HG03460 (cell line): ENCODE results near the gene ALB.
"Not testable (repeated sequence)": the region's sequence is repeated elsewhere in the genome, so short reads cannot be mapped to it uniquely, and the experiment has no call there.

Experiments used
- ATAC-seq: cut with Tn5 transposase; IDR thresholded peaks from one replicate; pipeline ENCODE4 v1.9.1; 2021; ENCODE audit not compliant: unreplicated experiment

The ALB gene

GRCh38 chr4:73404042-73404441 lies at the start of gene ALB:
ALB (plus strand) TSS chr4:73404287; CDS start chr4:73404328, 41 bp downstream.
- ATAC-seq = no peak

GRCh38 chr4:73357174-73357573 lies 46.9 kb upstream of the ALB start:
- not testable (repeated sequence) for ATAC-seq

DNA sequence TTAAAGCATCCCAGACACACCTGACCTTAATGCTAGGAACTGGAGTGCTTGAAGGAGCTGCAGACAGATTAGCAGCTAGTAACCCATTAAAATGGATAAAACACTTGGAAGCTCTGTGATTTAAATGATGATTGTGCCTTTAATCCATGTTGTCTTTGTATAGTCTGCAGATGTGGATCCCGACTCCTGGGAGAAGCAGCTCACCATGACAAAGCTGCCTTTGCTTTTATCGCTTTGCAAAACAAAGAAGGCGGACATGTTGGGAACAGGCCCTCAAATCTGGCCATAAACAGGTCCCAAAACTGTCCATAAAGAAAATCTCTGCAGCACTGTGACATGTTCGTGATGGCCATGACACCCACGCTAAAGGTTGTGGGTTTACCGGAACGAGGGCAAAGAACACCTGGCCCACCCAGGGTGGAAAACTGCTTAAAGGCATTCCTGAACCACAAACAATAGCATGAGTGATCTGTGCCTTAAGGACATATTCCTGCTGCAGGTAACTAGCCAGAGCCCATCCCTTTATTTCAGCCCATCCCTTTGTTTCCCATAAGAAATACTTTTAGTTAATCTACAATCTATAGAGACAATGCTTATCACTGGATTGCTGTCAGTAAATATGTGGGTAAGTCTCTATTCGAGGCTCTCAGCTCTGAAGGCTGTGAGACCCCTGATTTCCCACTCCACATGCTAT lies 34.4 kb upstream of the ALB start:
- not testable (repeated sequence) for ATAC-seq

GRCh38 chr4:73375328-73375741 lies 28.8 kb upstream of the ALB start:
- ATAC-seq = no peak

GRCh38 chr4:73376251-73376650 lies 27.8 kb upstream of the ALB start:
- no peak for ATAC-seq

- no peak for ATAC-seq
Observed at GRCh38 chr4:73376976-73377375, 27.1 kb upstream of the ALB start.

- ATAC-seq = no peak
Observed at GRCh38 chr4:73378887-73379286, 25.2 kb upstream of the ALB start.

DNA sequence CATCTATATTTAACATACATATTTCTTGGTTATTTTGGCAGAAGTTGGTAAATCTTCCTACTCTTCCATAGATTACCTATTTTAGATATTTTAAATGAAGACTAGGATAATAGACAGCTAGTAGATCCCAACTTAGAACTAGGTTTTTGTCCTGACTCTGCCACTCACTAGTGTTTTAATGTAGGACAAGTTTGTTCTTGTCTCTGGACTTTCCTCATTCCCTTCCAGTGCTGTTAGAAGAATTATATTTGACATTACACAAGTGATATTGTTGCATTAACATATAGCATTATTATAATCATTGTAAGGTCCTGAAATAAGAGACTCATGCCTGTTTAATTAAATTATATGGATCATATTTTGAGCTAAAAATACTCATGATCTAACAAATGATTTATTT lies 24.1 kb upstream of the ALB start:
- ATAC-seq = no peak

DNA sequence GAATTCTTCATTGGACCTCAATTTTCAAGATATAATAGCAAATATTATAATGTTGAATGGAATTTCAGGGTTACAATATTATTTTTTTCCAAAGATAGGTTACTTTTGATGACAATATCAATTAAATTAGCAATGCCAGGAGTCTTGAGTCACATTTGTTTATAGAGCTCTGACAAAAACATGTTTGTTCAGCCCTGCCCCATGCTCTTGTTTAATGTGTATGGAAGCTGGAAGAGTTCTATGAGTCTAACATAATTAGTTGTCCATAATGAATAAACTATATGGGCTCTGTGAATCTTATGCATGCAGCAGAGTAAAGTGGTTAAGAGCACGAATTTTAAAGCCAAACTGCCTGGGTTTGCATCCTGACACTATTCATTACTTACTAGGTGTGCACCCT lies 22.9 kb upstream of the ALB start:
- no peak for ATAC-seq

DNA sequence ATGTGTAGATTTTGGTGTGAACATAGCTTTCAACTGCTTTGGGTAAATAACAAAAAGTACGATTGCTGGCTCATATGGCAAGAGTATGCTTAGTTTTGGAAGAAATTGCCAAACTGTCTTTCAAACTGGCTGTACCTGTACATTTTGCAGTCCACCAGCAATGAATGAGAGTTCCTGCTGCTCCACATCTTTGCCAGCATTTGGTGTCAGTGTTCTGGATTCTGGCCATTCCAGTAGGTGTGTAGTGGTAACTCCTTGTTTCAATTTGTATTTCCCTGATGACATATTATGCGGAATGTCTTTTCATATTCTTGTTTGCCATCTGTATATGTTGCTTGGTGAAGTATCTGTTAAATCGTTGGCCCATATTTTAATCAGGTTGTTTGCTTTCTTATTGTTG lies 20.6 kb upstream of the ALB start:
- no peak for ATAC-seq

- ATAC-seq = no peak
Observed at GRCh38 chr4:73387552-73387951, 16.5 kb upstream of the ALB start.

DNA sequence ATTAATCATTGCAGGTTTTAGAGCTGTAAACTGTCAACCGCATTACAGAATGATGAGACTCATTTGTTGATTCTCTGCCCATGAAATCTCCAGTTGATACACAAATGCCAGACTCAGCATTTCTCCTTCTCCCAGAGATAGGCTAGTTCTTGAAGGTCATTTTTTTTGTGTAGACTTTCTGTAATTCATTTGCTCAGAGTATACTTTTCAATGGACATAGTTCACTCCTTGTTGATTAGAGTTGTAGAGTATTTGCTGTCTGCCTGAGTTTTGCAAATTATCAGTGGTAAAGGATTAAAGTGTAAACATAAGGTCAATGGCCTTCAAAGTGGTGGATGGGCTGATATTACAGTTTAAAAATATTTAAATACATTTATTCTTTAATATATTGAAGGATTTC lies 15.2 kb upstream of the ALB start:
- no peak for ATAC-seq

- not testable (repeated sequence) for ATAC-seq
Observed at GRCh38 chr4:73389663-73390062, 14.4 kb upstream of the ALB start.

DNA sequence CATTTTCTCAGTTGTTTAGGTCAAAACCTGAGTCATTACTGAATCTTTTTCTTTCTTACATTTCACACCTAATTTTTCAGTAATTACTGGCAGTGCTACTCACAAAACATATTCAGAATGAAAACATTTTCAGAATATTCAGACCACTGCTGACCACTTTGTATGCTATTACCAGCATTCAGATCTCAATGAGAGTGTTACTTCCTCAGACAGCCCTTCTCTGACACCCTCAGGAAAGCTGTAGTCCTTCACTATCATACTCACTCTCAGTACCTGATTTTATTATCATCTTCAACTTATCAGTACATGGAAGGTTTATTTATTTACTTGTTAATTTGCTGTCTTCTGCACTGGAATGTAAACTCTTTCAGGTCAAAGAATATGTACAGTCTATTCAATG lies 12.3 kb upstream of the ALB start:
- ATAC-seq = no peak

GRCh38 chr4:73392936-73393335 lies 11.2 kb upstream of the ALB start:
- no peak for ATAC-seq

DNA sequence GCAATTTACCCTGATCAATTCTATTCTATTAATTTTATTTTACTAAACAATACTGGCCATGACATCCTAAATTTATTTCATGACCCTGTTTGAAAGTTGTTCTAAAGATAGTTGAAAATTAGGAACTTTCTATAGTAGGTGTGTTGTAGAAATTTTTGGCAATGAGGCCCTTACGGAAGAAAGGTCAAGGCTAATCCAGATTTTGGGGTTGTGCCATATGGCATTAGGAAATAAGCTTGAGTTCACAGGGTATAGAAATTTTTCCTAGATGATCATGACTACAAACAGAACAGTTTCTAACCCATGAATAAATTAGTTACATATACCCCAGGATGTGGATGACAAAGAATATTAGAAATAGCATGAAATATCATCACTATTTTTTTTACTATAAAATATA lies 7.8 kb upstream of the ALB start:
- no peak for ATAC-seq

GRCh38 chr4:73396993-73397972 lies 6.8 kb upstream of the ALB start:
- ATAC-seq = no peak

DNA sequence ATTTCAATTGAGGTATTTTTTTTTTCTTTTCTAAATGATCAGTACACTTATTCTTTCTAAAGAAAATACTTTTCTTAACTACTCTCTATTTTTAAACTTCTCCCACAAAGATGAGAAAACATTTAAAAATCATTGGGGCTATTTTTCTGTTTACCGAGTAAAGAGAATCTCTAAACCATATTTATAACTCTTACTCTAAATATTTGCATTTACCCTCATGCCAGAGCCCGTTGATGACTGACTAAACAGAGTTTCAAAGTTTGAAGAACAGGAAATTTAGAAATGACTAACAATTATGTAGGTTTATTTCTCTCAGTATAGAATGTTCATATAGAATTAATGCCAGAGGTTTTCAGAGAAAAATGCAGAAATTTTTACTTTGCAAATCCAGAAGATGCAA lies 2.7 kb upstream of the ALB start:
- ATAC-seq = no peak

- no peak for ATAC-seq
Observed at GRCh38 chr4:73404457-73404856, 370 bp downstream of the ALB start.

- no peak for ATAC-seq
Observed at GRCh38 chr4:73405138-73405537, 1.1 kb downstream of the ALB start.

GRCh38 chr4:73406548-73406875 lies 2.4 kb downstream of the ALB start:
- no peak for ATAC-seq

DNA sequence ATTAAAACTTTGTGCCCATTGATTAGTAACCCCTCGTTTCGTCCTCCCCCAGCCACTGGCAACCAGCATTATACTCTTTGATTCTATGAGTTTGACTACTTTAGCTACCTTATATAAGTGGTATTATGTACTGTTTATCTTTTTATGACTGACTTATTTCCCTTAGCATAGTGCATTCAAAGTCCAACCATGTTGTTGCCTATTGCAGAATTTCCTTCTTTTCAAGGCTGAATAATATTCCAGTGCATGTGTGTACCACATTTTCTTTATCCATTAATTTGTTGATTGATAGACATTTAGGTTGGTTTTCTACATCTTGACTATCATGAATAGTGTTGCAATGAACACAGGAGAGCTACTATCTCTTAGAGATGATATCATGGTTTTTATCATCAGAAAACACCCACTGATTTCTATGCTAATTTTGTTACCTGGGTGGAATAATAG lies 3.2 kb downstream of the ALB start:
- no peak for ATAC-seq
